ENCODE measurements around the gene STAU1.

- no peak for TF ChIP-seq TAF1 (IDR thresholded peaks at IDR 0.05; ENCODE audit: low read depth, low read length)
- TF ChIP-seq SPI1 (IDR thresholded peaks at IDR 0.05; ENCODE audit: low read depth, low read length), result no peak
- no peak for TF ChIP-seq POLR2A (IDR thresholded peaks at IDR 0.05; ENCODE audit: low read depth, low read length)
- TF ChIP-seq POLR2AphosphoS5 (IDR thresholded peaks at IDR 0.05; ENCODE audit: low read depth, low read length), result no peak
Measured at GRCh38 chr20:49138431-49138830, 49.7 kb downstream of the STAU1 start.

All from GM12891 (cell line).